A673 (cell line): Measurements from ENCODE around the gene TPR.

Experiments used
- EZH2 ChIP-seq: fragments of 200-600 bp; sonication (generic); IDR thresholded peaks from 2 replicates; pipeline ENCODE4 v1.6.1; 2017; ENCODE audit warnings: borderline replicate concordance, low read depth, mild to moderate bottlenecking, mixed read lengths, antibody characterized with exemption, low read length; ENCODE audit not compliant: poor library complexity, severe bottlenecking
- TF ChIP-seq, protein P1 (sequence below): fragments of 300-800, 200-600 bp; sonication (generic); conservative IDR thresholded peaks from 2 replicates; pipeline ENCODE4 v1.5.1; 2017; ENCODE audit warnings: low read depth, mild to moderate bottlenecking, antibody characterized with exemption, low read length, moderate library complexity, mixed read lengths

DNA sequence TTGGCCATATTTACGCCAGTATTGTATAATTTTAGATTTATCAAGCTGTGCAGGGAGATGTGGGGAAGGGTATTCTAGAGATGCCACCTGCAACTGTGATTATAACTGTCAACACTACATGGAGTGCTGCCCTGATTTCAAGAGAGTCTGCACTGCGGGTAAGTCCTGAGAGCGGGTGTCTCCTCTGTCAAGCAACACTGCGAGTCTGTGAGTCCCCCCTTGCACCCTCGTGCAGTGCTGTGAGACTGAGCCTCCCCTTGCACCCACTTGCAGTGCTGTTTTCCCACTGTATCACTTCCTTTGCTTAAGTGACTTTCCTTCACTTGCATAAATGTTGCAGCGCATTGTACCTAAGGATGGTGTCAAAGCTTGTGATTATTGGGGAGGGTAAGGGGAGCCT is 75.0 kb downstream of the TPR start:
- TF ChIP-seq, protein P1, sequence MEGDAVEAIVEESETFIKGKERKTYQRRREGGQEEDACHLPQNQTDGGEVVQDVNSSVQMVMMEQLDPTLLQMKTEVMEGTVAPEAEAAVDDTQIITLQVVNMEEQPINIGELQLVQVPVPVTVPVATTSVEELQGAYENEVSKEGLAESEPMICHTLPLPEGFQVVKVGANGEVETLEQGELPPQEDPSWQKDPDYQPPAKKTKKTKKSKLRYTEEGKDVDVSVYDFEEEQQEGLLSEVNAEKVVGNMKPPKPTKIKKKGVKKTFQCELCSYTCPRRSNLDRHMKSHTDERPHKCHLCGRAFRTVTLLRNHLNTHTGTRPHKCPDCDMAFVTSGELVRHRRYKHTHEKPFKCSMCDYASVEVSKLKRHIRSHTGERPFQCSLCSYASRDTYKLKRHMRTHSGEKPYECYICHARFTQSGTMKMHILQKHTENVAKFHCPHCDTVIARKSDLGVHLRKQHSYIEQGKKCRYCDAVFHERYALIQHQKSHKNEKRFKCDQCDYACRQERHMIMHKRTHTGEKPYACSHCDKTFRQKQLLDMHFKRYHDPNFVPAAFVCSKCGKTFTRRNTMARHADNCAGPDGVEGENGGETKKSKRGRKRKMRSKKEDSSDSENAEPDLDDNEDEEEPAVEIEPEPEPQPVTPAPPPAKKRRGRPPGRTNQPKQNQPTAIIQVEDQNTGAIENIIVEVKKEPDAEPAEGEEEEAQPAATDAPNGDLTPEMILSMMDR, result no peak
- TF ChIP-seq EZH2, result no peak
